Measurements from ENCODE around the gene SCG5.

SCG5 gene

GRCh38 chr15:32716216-32716914 lies 74.9 kb downstream of the SCG5 start:
- Histone ChIP-seq H4K8ac (ENCODE audit: low read depth, low read length) (no peak overlapping the region), H3K9ac (ENCODE audit: low read length) (no peak overlapping the region), H3K14ac (ENCODE audit: low read length) (no peak overlapping the region), H3K36me3 (ENCODE audit: control insufficient read depth in 1 of 2, insufficient read depth in 2 of 2, low read length in 2 of 2) (no peaks in the 10 kb centered on the region), H2BK5ac (ENCODE audit: low read depth, low read length, poor library complexity) (no peak overlapping the region), H2BK120ac (ENCODE audit: insufficient read depth, low read length, poor library complexity) (no peak overlapping the region), H3K23ac (ENCODE audit: low read length) (no peak overlapping the region), H2AFZ (ENCODE audit: insufficient read depth, low read length, poor library complexity) (no peak overlapping the region), H4K91ac (ENCODE audit: low read depth, low read length) (no peak overlapping the region), H3K18ac (ENCODE audit: low read length) (no peak overlapping the region), H3K4me1 (ENCODE audit: control insufficient read depth in 1 of 2, insufficient read depth in 2 of 2, low read length in 2 of 2) (peaks cover 14 to 18% of the 10 kb centered on the region in 2 experiments), H3K27ac (ENCODE audit: low read depth, low read length) (no peak overlapping the region), H2BK12ac (ENCODE audit: low read length) (no peak overlapping the region), H3K9me3 (ENCODE audit: insufficient read depth, low read depth, low read length) (no peaks in the 10 kb centered on the region), H2AK5ac (ENCODE audit: low read length) (no peak overlapping the region), H3K4ac (ENCODE audit: low read depth, low read length) (no peak overlapping the region), H3K27me3 (ENCODE audit: insufficient read depth, low read length) (peaks cover 44% of the 10 kb centered on the region), H4K12ac (ENCODE audit: low read depth, low read length) (no peak overlapping the region), H3K4me3 (ENCODE audit: low read depth, low read length) (no peak overlapping the region), H3K79me1 (ENCODE audit: low read length) (no peaks in the 10 kb centered on the region), H3K4me2 (ENCODE audit: low read length) (no peak overlapping the region), H3K79me2 (ENCODE audit: control insufficient read depth, insufficient read depth, low read length, poor library complexity) (no peaks in the 10 kb centered on the region)
- no CpG with 5 or more reads among the region's 13 CpGs for WGBS (ENCODE audit: extremely low coverage, insufficient coverage, insufficient read length)
- DNase-seq, result no peak

- WGBS (ENCODE audit: extremely low coverage, insufficient coverage, insufficient read length), result no CpG with 5 or more reads among the region's 21 CpGs
- Histone ChIP-seq H2AK5ac (ENCODE audit: low read length) (no peak overlapping the region), H3K4ac (ENCODE audit: low read depth, low read length) (no peak overlapping the region), H3K27ac (ENCODE audit: low read depth, low read length) (no peak overlapping the region), H4K12ac (ENCODE audit: low read depth, low read length) (no peak overlapping the region), H2BK12ac (ENCODE audit: low read length) (no peak overlapping the region), H3K27me3 (ENCODE audit: insufficient read depth, low read length) (peaks cover 44% of the 10 kb centered on the region), H3K18ac (ENCODE audit: low read length) (no peak overlapping the region), H2AFZ (ENCODE audit: insufficient read depth, low read length, poor library complexity) (no peak overlapping the region), H3K4me3 (ENCODE audit: low read depth, low read length) (no peak overlapping the region), H4K8ac (ENCODE audit: low read depth, low read length) (no peak overlapping the region), H2BK5ac (ENCODE audit: low read depth, low read length, poor library complexity) (no peak overlapping the region), H3K36me3 (ENCODE audit: control insufficient read depth in 1 of 2, insufficient read depth in 2 of 2, low read length in 2 of 2) (no peaks in the 10 kb centered on the region), H3K9ac (ENCODE audit: low read length) (no peak overlapping the region), H2BK120ac (ENCODE audit: insufficient read depth, low read length, poor library complexity) (no peak overlapping the region), H3K4me2 (ENCODE audit: low read length) (peak overlapping the region; percentile 91), H3K79me1 (ENCODE audit: low read length) (no peaks in the 10 kb centered on the region), H3K23ac (ENCODE audit: low read length) (no peak overlapping the region), H3K4me1 (ENCODE audit: control insufficient read depth in 1 of 2, insufficient read depth in 2 of 2, low read length in 2 of 2) (peaks cover 14 to 18% of the 10 kb centered on the region in 2 experiments), H3K9me3 (ENCODE audit: insufficient read depth, low read depth, low read length) (no peaks in the 10 kb centered on the region), H3K79me2 (ENCODE audit: control insufficient read depth, insufficient read depth, low read length, poor library complexity) (no peaks in the 10 kb centered on the region), H3K14ac (ENCODE audit: low read length) (no peak overlapping the region), H4K91ac (ENCODE audit: low read depth, low read length) (no peak overlapping the region)
- no peak for DNase-seq
These were observed 75.5 kb downstream of the SCG5 start for GRCh38 chr15:32716915-32717425.

DNA sequence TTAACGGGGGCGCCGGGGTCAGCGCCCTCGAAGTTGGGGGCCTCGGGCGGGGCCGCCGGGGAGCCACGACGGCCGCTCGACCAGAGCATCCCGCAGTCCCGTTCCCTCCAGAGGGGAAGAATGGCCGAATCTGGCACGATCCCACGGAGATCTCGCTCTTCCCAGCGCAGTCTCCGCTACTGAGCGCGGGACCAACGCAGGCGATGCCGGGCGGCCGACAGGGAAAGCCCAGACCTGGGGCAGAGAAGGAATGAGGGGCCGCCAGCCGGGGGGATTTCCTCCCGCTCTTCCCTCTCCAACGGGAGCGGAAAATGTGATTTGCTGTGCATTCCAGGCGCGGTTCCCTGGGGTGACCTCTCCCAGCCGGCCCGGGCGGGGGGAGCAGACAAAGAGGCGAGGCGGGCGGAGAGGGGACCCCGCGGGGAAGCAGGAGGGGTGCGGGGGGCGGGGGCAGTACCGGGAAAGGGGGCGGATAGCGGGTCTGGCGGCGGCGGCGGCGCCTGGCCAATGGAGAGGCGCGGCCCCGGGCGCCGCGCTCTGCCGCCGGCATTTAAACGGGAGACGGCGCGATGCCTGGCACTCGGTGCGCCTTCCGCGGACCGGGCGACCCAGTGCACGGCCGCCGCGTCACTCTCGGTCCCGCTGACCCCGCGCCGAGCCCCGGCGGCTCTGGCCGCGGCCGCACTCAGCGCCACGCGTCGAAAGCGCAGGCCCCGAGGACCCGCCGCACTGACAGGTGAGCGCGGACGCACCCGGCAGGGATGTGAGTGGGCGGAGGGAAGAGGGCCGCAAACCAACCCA lies 76.1 kb downstream of the SCG5 start, which contains the start of gene GREM1:
Gene GREM1 (plus strand): TSS at position 579 of the 801 bp plus-strand sequence. CDS start 12,687 bp downstream, outside the sequence.
- H4K8ac ChIP-seq (ENCODE audit: low read depth, low read length), result no peak within 1 kb of the TSS
- no peaks in the 10 kb centered on the region for H3K36me3 ChIP-seq (ENCODE audit: control insufficient read depth in 1 of 2, insufficient read depth in 2 of 2, low read length in 2 of 2)
- no peaks in the 10 kb centered on the region for H3K79me2 ChIP-seq (ENCODE audit: control insufficient read depth, insufficient read depth, low read length, poor library complexity)
- DNase-seq, result no peak
- peak within 1 kb of the TSS; percentile 62 for H3K4me3 ChIP-seq (ENCODE audit: low read depth, low read length)
- H3K9me3 ChIP-seq (ENCODE audit: insufficient read depth, low read depth, low read length), result no peaks in the 10 kb centered on the region
- H3K4me2 ChIP-seq (ENCODE audit: low read length), result peak within 1 kb of the TSS; percentile 91
- no peak within 1 kb of the TSS for H2BK120ac ChIP-seq (ENCODE audit: insufficient read depth, low read length, poor library complexity)
- H2BK12ac ChIP-seq (ENCODE audit: low read length), result no peak within 1 kb of the TSS
- peak within 1 kb of the TSS; percentile 1 for H2AFZ ChIP-seq (ENCODE audit: insufficient read depth, low read length, poor library complexity)
- H3K4ac ChIP-seq (ENCODE audit: low read depth, low read length), result no peak within 1 kb of the TSS
- no peaks in the 10 kb centered on the region for H3K79me1 ChIP-seq (ENCODE audit: low read length)
- no peak within 1 kb of the TSS for H4K91ac ChIP-seq (ENCODE audit: low read depth, low read length)
- no CpG with 5 or more reads among the region's 99 CpGs for WGBS (ENCODE audit: extremely low coverage, insufficient coverage, insufficient read length)
- H3K27me3 ChIP-seq (ENCODE audit: insufficient read depth, low read length), result peaks cover 44% of the 10 kb centered on the region
- no peak within 1 kb of the TSS for H2BK5ac ChIP-seq (ENCODE audit: low read depth, low read length, poor library complexity)
- H3K4me1 ChIP-seq (ENCODE audit: control insufficient read depth in 1 of 2, insufficient read depth in 2 of 2, low read length in 2 of 2), result peaks cover 14 to 18% of the 10 kb centered on the region in 2 experiments
- H3K23ac ChIP-seq (ENCODE audit: low read length), result no peak within 1 kb of the TSS
- no peak within 1 kb of the TSS for H3K9ac ChIP-seq (ENCODE audit: low read length)
- H2AK5ac ChIP-seq (ENCODE audit: low read length), result no peak within 1 kb of the TSS
- H4K12ac ChIP-seq (ENCODE audit: low read depth, low read length), result no peak within 1 kb of the TSS
- no peak within 1 kb of the TSS for H3K18ac ChIP-seq (ENCODE audit: low read length)
- no peak within 1 kb of the TSS for H3K14ac ChIP-seq (ENCODE audit: low read length)
- no peak within 1 kb of the TSS for H3K27ac ChIP-seq (ENCODE audit: low read depth, low read length)

DNA sequence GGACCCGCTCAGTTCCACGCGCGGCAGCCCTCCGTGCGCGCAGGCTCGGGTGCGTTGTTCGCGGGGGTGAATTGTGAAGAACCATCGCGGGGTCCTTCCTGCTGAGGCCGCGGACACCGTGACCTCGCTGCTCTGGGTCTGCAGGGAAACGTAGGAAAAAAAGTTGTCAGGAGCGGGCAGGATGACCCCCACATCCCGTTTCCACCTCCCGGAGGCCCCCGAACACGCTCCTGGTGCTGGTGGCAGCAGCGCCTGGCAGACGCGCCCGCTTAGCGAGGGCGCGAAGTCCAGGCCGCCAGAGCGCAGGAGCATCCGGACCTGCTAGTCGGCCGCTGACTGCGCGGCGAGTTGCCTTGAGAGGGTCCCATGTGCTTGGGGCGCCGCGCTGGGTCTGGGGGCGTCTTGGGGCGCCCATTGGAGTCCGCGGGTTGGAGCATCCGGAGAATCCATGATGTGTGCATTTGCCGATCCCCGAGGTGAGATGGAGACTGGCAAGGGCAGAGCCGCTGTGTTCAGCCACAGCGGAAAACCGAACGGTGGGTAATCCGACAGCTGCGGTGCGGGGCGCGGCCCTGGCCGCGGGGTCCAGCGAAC lies 76.8 kb downstream of the SCG5 start:
- H3K4me3 ChIP-seq (ENCODE audit: low read depth, low read length), result peak overlapping the region; percentile 62
- H3K27me3 ChIP-seq (ENCODE audit: insufficient read depth, low read length), result peaks cover 44% of the 10 kb centered on the region
- peak overlapping the region; percentile 91 for H3K4me2 ChIP-seq (ENCODE audit: low read length)
- H3K23ac ChIP-seq (ENCODE audit: low read length), result no peak overlapping the region
- H3K9me3 ChIP-seq (ENCODE audit: insufficient read depth, low read depth, low read length), result no peaks in the 10 kb centered on the region
- H4K8ac ChIP-seq (ENCODE audit: low read depth, low read length), result no peak overlapping the region
- H3K27ac ChIP-seq (ENCODE audit: low read depth, low read length), result no peak overlapping the region
- H3K79me2 ChIP-seq (ENCODE audit: control insufficient read depth, insufficient read depth, low read length, poor library complexity), result no peaks in the 10 kb centered on the region
- H2BK5ac ChIP-seq (ENCODE audit: low read depth, low read length, poor library complexity), result no peak overlapping the region
- H3K9ac ChIP-seq (ENCODE audit: low read length), result no peak overlapping the region
- no peak for DNase-seq
- no peak overlapping the region for H3K18ac ChIP-seq (ENCODE audit: low read length)
- WGBS (ENCODE audit: extremely low coverage, insufficient coverage, insufficient read length), result no CpG with 5 or more reads among the region's 60 CpGs
- no peak overlapping the region for H2AK5ac ChIP-seq (ENCODE audit: low read length)
- no peak overlapping the region for H2BK12ac ChIP-seq (ENCODE audit: low read length)
- peaks cover 14 to 18% of the 10 kb centered on the region in 2 experiments for H3K4me1 ChIP-seq (ENCODE audit: control insufficient read depth in 1 of 2, insufficient read depth in 2 of 2, low read length in 2 of 2)
- H4K12ac ChIP-seq (ENCODE audit: low read depth, low read length), result no peak overlapping the region
- no peak overlapping the region for H3K14ac ChIP-seq (ENCODE audit: low read length)
- H4K91ac ChIP-seq (ENCODE audit: low read depth, low read length), result no peak overlapping the region
- no peak overlapping the region for H2BK120ac ChIP-seq (ENCODE audit: insufficient read depth, low read length, poor library complexity)
- peak overlapping the region; percentile 1 for H2AFZ ChIP-seq (ENCODE audit: insufficient read depth, low read length, poor library complexity)
- H3K36me3 ChIP-seq (ENCODE audit: control insufficient read depth in 1 of 2, insufficient read depth in 2 of 2, low read length in 2 of 2), result no peaks in the 10 kb centered on the region
- no peaks in the 10 kb centered on the region for H3K79me1 ChIP-seq (ENCODE audit: low read length)
- H3K4ac ChIP-seq (ENCODE audit: low read depth, low read length), result no peak overlapping the region
